ENCODE results near the gene KCNMA1.

DNA sequence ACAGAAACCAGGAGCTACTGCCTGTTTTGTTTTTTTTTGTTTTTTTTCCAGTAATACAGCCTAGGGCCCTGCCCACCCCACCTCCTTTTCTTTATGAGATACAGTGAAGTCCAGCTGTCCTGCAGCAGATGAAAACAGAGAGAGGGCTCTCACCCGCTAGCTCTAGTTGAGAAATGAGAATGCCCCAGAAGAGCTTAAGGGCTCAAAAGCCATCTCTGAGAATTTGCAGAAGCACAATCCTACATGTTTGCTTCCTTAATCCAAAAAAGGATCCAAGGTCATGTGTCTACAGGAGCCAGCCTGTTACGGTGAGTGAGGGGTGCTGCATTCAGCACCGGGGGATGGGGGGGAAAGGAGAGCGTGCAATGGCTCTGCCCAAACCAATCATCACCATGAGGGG is 122.7 kb downstream of the KCNMA1 start:
- TF ChIP-seq, protein P1, sequence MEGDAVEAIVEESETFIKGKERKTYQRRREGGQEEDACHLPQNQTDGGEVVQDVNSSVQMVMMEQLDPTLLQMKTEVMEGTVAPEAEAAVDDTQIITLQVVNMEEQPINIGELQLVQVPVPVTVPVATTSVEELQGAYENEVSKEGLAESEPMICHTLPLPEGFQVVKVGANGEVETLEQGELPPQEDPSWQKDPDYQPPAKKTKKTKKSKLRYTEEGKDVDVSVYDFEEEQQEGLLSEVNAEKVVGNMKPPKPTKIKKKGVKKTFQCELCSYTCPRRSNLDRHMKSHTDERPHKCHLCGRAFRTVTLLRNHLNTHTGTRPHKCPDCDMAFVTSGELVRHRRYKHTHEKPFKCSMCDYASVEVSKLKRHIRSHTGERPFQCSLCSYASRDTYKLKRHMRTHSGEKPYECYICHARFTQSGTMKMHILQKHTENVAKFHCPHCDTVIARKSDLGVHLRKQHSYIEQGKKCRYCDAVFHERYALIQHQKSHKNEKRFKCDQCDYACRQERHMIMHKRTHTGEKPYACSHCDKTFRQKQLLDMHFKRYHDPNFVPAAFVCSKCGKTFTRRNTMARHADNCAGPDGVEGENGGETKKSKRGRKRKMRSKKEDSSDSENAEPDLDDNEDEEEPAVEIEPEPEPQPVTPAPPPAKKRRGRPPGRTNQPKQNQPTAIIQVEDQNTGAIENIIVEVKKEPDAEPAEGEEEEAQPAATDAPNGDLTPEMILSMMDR (IDR thresholded peaks at IDR 0.05), result no peak
- no peak for TF ChIP-seq POLR2A (IDR thresholded peaks at IDR 0.05)
